Measurements from ENCODE around the gene KCTD6.
A peak's percentile ranks its signal among the peaks of the same experiment; 100 is the strongest.

KCTD6 gene

DNA sequence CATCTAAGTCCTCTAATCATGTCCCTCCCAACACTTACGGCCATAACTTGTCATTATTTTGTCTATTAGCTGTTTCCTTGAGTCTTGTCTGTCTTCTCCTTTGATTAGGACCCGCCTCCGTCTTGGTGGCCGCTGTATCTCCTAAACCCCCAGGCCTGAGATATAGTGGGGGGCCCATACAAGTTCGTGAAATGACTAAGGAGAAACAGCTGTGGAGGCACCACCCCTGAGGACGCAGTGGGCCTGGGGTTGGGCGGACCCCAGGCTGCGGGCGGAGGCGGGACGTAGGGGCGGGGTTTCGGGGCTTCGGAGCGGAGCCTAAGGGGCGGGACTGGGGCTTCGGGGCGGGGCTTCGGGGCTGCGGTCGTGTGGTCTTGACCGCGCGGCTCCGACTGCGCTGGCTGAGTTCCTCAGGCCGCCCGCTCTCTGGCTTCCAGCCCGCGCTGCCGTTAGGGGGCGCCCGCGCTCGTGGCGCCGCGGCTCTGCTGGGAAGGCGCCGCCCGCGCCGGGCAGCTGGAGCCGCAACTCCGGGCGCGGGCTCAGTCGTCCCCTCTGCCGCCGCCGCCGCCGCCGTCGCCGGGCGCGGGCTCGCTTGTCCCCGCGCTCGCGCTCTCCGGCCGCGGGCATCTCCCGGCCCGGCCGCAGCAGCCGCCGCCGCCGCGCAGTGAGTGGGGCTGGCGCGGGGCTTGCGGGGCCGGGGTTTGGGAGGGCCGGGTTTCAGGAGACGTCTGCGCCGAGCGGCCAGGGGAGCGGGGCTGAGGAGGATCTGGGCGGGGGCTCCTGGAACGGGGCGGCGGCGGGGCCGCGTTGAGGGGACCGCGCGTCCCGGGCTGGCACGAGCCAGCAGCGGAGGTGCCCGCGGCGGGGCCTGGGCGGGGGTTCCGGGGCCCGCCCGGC, at the start of gene KCTD6:
TSS of gene KCTD6 (plus strand) at position 591 of the 897 bp plus-strand sequence. CDS start 6,660 bp downstream, outside the sequence.
- DNase-seq = peak; percentile 94

DNA sequence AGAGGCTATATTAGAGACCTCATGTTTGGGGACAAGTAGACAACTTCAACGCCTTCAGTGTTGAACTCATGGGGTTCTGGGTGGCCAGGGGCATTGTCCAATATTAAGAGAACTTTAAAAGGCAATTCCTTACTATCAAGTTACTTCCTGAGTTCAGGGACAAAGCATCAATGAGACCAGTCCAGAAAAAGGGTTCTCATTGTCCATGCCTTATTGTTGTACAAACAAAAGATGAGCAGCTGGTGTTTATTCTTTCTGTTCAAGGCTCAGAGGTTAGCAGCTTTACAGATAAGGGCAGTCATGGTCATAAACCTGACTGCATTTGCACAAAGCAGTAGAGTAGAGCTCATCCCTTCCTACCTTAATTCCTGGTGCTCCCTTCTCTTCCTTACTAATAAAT, 39.7 kb upstream of the KCTD6 start:
- no peak for DNase-seq

DNA sequence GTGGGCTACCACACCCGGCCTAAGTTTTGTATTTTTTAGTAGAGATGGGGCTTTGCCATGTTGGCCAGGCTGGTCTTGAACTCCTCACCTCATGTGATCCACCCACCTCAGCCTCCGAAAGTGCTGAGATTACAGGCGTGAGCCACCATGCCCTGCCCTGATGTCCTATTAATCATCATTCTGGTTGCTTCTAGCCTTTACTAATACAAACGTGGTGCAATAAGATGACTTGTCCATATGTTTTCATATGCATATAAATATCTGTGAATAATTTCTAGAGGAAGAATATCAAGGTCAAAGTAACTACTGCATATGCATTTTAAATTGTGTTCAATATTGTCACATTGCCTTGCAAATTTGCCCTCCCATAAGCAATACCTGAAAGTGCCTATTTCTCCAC, 32.7 kb upstream of the KCTD6 start:
- DNase-seq = no peak

DNA sequence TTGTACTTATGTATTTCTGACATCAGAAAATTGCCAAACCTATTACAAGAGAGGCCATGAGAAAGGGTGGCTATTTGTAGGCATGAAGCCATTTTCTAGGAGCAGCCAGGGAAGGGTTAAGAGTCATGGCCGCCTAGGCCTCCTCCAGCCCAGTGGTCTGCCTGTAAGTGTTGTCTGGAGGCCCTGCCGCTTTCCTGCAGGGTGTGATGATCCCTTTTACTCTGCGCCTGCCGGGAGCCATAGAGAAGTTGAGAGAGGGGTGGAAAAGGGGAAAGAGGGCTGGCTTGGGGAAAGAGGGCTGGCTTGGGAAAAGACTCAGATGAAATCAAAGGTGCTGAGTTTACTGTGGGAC, 29.1 kb upstream of the KCTD6 start:
- no peak for DNase-seq

DNA sequence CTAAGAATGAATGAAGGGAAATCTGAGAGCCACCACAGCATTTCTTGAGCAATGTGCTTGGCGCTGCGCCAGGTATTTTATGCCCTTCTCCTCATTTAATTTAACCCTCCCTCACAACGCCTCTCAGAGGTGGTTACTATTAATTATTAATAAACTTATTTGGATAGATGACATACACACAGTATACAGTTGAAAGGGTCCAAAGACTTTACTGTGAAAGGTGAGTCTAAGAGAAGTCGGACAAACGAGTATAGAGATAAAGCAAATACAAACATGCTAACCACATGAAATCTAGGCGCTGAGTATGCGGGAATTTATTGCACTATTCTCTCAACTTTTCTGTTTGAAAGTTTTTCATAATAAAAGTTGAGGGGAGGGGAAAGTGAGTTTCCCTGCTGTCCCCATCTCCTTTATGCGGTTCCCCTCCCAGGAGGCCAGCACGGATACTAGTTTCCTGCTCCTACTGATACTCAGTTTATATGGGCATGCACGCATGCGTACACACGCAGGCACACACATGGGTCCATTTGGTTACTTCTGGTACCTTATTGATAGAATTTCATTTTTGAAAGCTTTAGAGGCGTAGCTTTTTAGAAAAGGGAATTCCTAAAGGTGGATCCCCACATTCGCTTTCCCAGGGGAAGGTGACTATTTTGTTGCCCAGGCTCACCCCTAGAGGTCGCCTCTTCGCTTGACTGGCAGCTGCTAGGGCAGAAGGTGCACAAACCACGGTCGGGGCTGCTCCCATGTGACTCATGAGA, 28.5 kb upstream of the KCTD6 start:
- peak; percentile 85 for DNase-seq

DNA sequence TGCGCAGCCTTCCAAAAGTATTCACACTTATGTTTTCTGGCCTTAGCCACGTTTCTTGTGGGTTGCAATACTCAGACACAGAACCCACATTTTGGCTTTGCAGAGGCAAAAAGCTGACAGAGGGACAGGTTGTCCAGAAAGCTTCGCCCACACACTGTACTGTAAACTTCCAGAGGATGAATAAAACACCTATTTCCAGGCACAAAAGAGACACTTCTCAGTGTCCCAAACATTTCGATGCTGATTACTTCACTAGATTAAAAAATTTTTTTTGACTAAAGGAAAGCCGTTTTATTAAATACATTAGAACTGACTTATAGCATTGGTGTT, 28.0 kb upstream of the KCTD6 start:
- no peak for DNase-seq

DNA sequence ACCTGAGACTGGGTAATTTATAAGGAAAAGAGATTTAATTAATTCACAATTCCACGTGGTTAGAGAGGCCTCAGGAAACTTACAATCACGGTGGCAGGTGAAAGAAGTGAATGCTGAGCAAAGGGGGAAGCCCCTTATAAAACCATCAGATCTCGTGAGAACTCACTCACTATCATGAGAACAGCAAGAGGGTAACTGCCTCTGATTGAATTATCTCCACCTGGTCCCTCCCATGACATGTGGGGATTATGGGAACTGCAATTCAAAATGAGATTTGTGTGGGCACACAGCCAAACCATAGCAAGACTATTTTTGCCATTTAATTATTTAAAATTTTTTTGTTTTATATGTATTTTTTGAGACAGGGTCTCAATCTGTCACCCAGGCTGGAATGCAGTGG, 27.0 kb upstream of the KCTD6 start:
- DNase-seq = no peak

DNA sequence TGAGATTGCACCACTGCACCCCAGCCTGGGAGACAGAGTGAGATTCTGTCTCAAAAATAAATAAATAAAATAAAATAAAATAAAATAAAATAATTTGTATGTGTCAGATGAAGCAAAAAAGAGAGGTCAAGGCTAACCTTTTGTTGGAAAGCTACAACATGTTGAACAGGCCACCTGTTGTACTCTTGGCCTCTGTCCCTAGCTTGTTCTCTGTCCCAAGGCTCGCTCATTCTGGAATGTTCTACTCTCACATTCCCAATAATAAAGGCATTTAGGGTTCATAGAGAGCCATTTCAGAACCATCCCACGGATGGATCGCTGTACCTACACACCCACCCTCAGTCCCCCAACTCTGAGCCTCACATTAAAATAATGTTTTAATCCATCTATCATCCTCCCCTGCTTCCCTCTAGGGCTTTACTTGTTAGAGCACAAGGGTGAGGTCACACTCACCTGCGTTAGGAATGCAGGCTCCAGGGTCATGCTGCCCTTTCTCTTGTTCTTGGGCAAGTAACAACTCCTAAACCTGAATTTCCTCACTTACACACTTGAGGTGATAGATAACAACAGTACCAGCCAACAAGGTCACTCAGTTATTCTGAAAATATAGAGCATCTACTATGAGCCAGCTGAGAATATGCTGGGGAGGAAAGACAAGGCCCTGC, 24.9 kb upstream of the KCTD6 start:
- no peak for DNase-seq

DNA sequence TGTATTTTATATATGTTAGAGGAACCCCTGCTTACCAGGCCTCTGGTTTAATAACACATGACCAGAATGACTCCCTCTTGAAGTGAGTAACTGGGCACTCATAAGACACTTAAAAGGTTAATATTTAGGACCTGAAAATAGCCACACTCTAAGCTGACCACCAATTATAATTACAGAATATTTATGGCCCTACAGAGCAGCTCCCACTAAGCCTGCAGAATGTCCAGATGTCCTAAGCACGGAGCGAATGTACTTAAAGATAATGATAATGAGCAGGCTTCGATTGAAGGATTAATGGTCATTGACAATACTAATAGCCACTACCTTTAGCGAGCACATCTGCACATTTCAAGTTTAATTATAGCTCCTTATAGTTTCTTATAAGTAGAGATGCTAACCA, 22.8 kb upstream of the KCTD6 start:
- DNase-seq = no peak

DNA sequence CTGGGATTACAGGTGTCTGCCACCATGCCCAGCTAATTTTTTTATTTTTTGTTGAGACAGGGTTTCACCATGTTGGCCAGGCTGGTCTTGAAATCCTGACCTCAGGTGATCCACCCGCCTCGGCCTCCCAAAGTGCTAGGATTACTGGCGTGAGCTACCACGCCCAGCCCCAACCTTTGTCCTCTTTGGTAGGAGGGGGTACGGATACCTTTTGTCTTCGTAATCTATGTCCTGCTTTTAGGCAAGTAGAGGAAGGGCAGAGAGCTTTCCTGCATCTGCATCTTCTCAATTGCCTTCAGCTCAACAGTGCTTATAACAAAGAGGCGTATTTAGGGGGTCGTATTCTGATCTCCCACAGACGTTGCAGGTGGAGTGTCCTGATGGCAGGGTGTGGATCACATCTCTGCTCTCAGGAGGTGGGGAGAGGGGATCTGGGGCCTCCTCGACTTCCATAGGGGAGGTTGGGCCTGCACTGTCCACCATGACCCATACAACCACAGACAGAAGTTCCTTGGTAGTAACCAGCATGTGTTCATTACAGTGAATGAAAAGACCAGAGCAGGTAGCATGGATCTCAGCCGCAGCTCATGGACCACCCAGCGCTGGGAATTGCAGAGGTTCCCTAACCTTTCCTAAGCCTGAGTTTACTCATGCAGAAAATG, 21.4 kb upstream of the KCTD6 start:
- no peak for DNase-seq

DNA sequence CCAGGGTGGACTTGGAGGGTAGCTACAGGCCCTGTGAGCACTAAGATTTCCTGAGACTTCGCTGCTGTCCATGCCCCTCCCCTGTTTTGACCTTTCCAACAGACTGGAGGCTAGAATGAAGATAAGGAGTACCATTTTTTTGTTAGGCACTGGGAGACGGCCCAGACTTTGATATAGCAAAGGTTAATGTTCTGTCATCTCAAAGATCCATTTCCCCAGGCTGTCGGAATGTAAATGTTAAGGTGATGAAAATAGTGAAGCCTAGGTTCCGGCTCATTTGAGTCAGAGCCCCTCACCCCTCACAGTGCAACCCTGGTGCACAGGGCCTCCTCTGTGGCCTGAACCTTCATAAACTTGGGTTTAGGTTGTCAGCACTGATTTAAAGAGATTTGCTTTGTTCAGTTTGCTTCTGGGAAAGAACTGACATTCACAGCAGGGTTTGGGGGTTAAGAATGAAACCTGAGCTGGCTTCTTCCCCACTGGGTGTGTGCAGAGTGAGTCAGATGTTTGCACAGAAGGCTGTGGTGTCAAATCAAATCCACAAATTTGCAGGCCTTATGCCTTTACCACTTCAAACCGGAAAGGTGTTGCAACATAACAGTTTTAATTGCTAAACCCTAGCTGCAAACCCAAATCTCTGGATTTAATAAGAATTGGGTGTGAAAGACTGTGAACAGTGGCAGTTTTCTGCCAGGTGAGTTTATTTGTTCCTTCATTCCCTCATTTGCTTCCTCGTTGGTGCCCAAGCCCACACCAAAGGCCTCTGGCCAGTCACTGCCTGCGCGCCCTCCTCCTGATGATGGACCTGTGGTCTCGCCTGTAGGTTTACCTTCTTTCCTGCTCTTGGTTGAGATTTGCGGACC, 20.6 kb upstream of the KCTD6 start:
- peak; percentile 80 for DNase-seq

DNA sequence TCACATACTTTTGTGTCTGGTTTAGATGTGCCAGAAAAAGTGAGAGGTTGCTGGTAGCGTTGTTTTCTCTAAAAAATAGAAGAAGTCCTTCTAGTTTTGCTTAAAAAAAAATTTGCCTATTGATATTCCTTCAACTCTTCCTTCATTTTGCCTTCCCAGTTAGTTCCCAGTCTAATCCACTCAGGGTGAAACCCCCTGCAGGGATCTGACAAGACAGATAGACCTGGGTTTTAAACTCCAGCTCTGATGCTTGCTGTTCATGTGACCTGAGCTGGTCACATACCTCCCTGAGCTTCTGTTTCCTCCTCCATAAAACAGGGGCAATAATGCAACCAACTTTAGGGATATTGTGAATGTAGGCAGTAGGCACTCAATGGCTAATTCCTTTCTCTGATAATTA, 18.6 kb upstream of the KCTD6 start:
- no peak for DNase-seq

DNA sequence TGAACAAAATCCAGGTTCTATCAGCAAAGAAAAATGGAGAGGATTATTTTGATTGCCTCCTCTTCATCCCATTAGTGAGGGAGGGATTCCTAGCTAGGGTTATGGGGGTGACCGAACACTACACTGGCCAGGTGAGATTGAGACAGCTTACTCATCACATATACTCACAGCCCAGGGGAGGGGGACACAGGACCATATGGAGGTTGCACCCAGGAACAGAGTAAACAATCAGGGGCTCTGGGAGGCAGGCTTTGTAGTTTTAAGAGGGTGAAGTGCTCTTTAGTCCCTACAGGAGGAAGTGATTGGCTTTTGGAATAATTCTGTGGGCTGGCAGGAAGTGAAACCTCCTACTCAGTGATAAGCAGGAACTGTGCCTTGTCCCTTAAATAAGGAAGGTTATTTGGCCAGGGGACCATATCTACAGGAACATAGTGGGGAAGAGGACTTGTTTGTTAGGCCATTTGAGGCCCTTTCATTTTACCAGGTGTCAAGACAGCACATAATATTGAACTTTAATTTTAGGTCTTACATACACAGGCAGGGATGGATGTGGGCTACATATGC, 17.5 kb upstream of the KCTD6 start:
- DNase-seq = no peak

DNA sequence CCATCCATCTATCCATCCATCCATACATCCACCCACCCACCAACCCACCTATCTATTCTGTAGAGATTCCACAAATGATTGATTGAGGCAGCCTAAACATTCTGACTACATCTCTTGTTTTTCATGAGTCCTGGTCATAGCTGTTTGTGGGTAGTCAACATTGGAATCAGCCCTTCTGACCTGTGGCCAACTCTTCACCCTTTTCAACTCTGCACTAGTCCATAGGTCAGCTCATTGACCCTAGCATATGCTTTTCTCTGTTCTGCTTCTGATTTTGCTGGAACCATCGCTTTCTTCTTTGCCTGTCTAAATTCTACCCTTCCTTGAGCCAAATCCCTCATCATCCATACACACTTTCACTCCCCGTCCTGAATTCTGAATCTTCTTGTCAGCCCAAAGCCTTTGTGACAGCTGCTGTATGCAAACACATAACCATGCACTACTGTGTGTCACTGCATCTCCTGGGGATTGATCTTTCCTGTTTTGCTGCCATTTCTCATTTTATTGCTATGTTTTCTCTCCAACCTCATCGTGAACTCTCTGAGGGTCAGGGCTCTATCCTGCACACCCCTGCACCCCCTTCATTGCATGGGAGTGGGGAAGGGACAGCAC, 16.8 kb upstream of the KCTD6 start:
- DNase-seq = no peak

DNA sequence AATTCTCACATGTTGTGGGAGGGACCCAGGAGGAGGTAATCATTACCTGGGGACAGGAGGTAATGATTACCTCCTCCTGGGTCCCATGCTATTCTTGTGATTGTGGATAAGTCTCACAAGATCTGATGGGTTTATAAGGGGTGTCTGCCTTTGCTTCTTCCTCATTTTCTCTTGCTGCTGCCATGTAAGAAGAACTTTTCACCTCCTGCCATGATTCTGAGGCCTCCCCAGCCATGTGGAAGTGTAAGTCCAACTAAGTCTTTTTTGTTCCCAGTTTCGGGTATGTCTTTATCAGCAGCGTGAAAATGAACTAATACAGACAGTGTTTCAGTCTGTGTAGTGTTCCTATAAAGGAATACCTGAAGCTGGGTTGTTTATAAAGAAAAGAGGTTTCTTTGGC, 13.1 kb upstream of the KCTD6 start:
- no peak for DNase-seq

DNA sequence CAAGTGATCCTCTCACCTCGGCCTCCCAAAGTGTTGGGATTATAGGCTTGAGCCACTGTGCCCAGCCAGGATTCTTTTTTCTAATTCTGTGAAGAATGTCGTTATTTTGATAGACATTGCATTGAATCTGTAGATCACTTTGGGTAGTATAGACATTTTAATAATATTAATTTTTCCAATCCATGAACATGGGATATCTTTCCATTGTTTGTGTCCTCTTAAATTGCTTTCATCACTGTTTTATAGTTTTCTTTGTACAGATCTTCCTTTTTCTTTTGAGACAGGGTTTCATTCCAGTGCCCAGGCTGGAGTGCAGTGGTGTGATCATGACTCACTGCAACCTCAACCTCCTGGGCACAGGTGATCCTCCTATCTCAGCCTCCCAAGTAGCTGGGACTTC, 11.6 kb upstream of the KCTD6 start:
- DNase-seq = no peak

DNA sequence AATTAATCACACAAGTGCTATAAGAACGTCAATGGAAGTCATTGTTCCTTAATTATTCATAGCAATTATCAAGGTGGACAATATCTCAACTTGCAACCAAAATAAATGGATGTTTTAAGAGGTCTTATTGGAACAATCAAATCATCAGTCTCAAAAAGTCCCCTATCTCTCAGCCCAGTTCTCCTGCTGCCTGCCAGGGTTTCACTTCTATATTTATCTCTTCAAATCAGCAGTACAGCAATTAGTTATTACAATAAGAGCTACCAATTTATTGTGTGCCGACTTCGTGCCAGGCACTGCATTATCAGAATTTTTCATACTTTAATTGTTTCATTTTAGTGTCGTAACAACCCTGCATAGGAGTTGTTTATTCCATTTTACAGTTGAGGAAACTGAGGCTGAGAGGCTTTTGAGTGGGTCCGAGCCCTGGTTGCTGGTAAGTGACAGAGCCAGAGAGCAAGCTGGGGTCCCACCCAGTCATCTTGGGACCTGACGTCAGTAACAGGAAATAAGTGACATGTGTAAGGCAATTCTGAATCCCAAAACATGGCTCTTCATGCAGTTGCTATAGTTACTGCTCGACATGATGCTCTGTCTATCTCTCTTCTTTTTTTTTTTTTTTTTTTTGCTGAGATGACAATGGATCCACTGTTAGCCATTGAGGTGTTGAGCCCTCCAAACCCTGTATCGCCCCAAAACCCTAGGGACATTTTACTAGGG, 8.8 kb upstream of the KCTD6 start:
- no peak for DNase-seq

DNA sequence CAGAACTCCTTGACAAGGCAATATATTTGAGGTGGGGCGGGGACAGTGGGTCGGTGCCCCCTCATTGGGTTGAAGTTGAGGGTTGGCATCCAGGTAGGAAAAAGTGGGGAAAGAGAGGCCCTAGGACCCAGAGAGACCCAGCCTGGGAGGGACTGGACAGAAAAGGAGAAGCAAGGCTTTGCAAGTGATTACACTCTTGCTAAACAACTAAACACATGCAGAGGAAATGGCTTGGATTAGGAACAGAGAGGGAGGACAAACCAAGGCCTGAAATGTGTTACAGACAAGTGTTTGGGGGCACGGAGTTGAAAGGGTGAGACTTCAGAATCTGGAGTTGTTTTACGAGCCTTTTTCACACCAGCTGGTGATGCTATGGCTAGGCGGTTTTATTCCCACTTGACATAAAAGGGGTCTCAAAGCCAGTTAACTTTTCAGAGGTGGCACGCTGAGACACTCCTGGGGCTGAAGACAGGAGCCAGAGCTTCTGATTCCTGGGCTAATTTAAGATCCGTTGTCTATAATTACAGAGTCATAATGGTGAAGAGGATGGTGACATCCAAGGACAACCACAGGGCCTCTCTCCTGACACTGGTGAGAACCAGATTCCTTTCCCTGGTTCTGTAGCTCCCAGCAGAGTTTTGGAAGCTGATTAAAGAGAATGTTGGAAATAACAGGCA, 7.7 kb upstream of the KCTD6 start:
- DNase-seq = no peak

DNA sequence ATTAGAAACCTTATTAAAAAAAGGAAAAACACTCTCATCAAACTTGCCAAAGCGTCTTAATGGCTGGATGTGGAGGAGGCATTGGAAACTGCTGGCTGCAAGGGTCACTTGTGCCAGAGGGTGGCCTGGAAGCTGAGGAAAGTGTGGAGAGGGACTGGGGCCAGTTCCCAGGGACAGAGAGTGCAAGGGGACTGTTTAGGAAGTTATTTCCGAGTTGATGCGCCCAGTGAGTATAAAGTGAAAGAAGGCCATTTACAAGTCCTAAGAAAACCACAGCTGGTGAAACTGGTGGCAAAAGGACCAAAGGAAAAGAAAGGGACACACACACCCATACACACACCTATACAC, 7.2 kb upstream of the KCTD6 start:
- DNase-seq = no peak

DNA sequence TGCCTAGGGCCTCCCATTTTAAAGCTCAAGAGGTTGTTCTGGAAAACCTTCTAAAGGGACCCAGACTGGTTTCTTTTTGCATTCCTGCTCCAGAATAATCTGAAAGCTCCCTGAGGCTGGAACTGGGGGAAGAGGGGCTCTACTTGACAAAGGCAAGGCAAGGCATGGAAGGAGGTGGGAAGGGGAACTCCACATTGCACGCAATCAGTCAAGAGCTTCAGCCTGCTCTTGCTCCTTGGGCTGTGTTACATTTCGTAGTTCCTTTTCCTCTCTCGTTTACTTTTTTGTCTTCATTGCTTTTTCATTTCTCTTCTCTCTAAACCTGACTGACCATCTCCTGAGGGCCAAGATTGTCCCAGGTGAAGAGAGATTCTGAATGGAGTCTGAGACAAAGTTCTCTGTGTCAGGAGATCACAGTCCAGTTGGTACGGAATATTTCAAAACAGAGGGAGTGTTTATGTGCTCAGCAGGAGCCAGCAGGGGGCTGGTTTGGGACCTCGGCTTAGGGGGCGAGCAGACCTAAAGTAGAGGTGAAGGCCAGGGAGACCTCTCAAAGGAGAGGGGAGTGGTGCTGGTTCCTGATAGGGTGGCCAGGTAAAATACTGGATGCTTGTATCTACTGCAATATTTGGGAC, 6.0 kb upstream of the KCTD6 start:
- DNase-seq = no peak

All from hematopoietic multipotent progenitor cell treated with erythropoietin and hydrocortisone succinate and interleukin-3 and kit ligand, for 6 days (in vitro differentiated cells).